WTC11 (cell line): Measurements from ENCODE around the gene CTNNA3.

ENCODE experiments used
- ATF3 ChIP-seq: sonication (generic); formaldehyde crosslinking; conservative IDR thresholded peaks from 2 replicates; pipeline ENCODE4 v1.8.1; 2022; ENCODE audit warnings: mild to moderate bottlenecking, missing genetic modification reagents
- ESRRA ChIP-seq: sonication (generic); formaldehyde crosslinking; IDR thresholded peaks from 2 replicates; pipeline ENCODE4 v1.8.1; 2022; ENCODE audit warnings: mild to moderate bottlenecking, missing genetic modification reagents, borderline replicate concordance
- HMGXB4 ChIP-seq: sonication (generic); formaldehyde crosslinking; IDR thresholded peaks from 2 replicates; pipeline ENCODE4 v1.8.1; 2023; ENCODE audit warnings: mild to moderate bottlenecking, moderate library complexity, missing genetic modification reagents
- USF1 ChIP-seq: sonication (generic); formaldehyde crosslinking; IDR thresholded peaks from 2 replicates; pipeline ENCODE4 v1.8.0; 2022; ENCODE audit warnings: mild to moderate bottlenecking, missing genetic modification reagents
- ZNF138 ChIP-seq: sonication (generic); formaldehyde crosslinking; conservative IDR thresholded peaks from 2 replicates; pipeline ENCODE4 v1.8.1; 2022; ENCODE audit warnings: mild to moderate bottlenecking, moderate library complexity, missing genetic modification reagents
- TF ChIP-seq, protein P1 (sequence below): fragments of 200-600 bp; IDR thresholded peaks from 2 replicates; pipeline ENCODE4 v1.8.0; 2022; ENCODE audit warnings: antibody characterized with exemption
- TF ChIP-seq, protein P2 (sequence below): sonication (generic); formaldehyde crosslinking; IDR thresholded peaks from 2 replicates; pipeline ENCODE4 v1.8.1; 2023; ENCODE audit warnings: mild to moderate bottlenecking, missing genetic modification reagents
- TF ChIP-seq, protein P3 (sequence below): sonication (generic); formaldehyde crosslinking; IDR thresholded peaks from 2 replicates; pipeline ENCODE4 v1.8.0; 2022; ENCODE audit warnings: mild to moderate bottlenecking, missing genetic modification reagents

- TF ChIP-seq, protein P1, sequence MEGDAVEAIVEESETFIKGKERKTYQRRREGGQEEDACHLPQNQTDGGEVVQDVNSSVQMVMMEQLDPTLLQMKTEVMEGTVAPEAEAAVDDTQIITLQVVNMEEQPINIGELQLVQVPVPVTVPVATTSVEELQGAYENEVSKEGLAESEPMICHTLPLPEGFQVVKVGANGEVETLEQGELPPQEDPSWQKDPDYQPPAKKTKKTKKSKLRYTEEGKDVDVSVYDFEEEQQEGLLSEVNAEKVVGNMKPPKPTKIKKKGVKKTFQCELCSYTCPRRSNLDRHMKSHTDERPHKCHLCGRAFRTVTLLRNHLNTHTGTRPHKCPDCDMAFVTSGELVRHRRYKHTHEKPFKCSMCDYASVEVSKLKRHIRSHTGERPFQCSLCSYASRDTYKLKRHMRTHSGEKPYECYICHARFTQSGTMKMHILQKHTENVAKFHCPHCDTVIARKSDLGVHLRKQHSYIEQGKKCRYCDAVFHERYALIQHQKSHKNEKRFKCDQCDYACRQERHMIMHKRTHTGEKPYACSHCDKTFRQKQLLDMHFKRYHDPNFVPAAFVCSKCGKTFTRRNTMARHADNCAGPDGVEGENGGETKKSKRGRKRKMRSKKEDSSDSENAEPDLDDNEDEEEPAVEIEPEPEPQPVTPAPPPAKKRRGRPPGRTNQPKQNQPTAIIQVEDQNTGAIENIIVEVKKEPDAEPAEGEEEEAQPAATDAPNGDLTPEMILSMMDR, result no peak
- TF ChIP-seq HMGXB4 (CRISPR knock-in tag), result no peak
- TF ChIP-seq, protein P2, sequence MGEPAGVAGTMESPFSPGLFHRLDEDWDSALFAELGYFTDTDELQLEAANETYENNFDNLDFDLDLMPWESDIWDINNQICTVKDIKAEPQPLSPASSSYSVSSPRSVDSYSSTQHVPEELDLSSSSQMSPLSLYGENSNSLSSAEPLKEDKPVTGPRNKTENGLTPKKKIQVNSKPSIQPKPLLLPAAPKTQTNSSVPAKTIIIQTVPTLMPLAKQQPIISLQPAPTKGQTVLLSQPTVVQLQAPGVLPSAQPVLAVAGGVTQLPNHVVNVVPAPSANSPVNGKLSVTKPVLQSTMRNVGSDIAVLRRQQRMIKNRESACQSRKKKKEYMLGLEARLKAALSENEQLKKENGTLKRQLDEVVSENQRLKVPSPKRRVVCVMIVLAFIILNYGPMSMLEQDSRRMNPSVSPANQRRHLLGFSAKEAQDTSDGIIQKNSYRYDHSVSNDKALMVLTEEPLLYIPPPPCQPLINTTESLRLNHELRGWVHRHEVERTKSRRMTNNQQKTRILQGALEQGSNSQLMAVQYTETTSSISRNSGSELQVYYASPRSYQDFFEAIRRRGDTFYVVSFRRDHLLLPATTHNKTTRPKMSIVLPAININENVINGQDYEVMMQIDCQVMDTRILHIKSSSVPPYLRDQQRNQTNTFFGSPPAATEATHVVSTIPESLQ, result no peak
- TF ChIP-seq ATF3, result no peak
- TF ChIP-seq ZNF138, result no peak
- TF ChIP-seq ESRRA, result no peak
- no peak for TF ChIP-seq USF1
- TF ChIP-seq, protein P3, sequence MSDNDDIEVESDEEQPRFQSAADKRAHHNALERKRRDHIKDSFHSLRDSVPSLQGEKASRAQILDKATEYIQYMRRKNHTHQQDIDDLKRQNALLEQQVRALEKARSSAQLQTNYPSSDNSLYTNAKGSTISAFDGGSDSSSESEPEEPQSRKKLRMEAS, result no peak
These were observed 1046.4 kb downstream of the CTNNA3 start for GRCh38 chr10:66649626-66650025.
